ENCODE data around the gene MSANTD1.

DNA sequence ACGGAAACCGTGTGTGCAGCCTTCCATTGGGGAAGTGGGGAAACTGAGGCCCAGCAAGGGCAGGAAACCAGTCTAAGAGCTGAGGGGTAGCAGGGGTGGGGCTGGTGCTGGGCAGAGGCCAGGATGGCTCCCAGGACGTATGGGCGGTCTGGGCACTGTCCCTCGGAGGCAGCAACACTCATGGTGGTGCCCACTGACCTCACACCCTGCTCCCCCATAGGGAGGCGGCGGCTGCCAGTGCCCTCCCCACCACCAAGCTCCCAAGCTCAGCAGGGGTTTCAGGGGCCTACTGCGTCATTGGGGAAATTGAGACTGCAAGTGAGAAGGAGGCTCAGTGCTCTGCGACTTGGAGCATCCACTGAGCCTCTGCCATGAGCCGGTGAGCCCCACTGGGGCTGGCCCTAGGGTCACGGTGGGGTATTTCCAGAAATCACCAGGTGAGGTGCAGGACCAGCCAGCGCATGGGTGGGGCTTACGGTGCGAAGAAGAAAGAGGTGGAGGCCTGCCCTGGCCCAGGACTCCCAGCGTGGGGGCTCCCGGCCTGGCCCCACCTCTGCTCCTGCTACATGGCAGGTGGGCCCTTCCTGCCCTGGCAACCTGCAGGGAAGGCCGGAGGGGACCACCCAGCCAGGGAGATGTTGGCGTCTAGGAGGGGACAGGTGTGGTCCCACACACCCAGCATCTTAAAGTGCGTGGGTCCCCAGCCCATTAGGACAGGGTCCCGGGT is 915 bp downstream of the MSANTD1 start:
- TF ChIP-seq EZH2 (IDR thresholded peaks at IDR 0.05; ENCODE audit: low read length, unreplicated experiment), result no peak
- TF ChIP-seq, protein P1, sequence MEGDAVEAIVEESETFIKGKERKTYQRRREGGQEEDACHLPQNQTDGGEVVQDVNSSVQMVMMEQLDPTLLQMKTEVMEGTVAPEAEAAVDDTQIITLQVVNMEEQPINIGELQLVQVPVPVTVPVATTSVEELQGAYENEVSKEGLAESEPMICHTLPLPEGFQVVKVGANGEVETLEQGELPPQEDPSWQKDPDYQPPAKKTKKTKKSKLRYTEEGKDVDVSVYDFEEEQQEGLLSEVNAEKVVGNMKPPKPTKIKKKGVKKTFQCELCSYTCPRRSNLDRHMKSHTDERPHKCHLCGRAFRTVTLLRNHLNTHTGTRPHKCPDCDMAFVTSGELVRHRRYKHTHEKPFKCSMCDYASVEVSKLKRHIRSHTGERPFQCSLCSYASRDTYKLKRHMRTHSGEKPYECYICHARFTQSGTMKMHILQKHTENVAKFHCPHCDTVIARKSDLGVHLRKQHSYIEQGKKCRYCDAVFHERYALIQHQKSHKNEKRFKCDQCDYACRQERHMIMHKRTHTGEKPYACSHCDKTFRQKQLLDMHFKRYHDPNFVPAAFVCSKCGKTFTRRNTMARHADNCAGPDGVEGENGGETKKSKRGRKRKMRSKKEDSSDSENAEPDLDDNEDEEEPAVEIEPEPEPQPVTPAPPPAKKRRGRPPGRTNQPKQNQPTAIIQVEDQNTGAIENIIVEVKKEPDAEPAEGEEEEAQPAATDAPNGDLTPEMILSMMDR (conservative IDR thresholded peaks at IDR 0.05; ENCODE audit: low read depth, low read length), result no peak
- no peak for TF ChIP-seq EZH2phosphoT487 (IDR thresholded peaks at IDR 0.05; ENCODE audit: borderline replicate concordance, low read length)

All from PC-3 (cell line).